Neural cell (in vitro differentiated cells): ENCODE measurements around the gene KRT85.

Experiments used
- CTCF ChIP-seq: fragments of 450-650 bp; IDR thresholded peaks from 2 replicates; pipeline ENCODE4 v1.5.1; 2014; ENCODE audit warnings: antibody characterized with exemption, mild to moderate bottlenecking, moderate library complexity; ENCODE audit not compliant: poor library complexity, severe bottlenecking
- MXI1 ChIP-seq: fragments of 450-650 bp; conservative IDR thresholded peaks from 2 replicates; pipeline ENCODE4 v1.6.1; 2014; ENCODE audit warnings: antibody characterized with exemption, mild to moderate bottlenecking; ENCODE audit not compliant: poor library complexity, severe bottlenecking
- POLR2AphosphoS5 ChIP-seq: IDR thresholded peaks from 2 replicates; pipeline ENCODE4 v1.6.1; 2012
- REST ChIP-seq: IDR thresholded peaks from 2 replicates; pipeline ENCODE4 v1.6.1; 2012; ENCODE audit warnings: borderline replicate concordance

- TF ChIP-seq CTCF (no peak), MXI1 (no peak), POLR2AphosphoS5 (no peak), REST (no peak)
These were observed 13.9 kb upstream of the KRT85 start for GRCh38 chr12:52381206-52381605.
